Peyer's patch (tissue), 4 donors: Measurements from ENCODE around the gene SNAPIN. TPM values are rescaled to one million over a fixed set of nuclear protein-coding genes. Genes with fewer than 3 reads are reported as not detected.

Source experiments
- DNase-seq, 3 donors: peaks; one replicate each; pipeline ENCODE4 v3.0.0-alpha.2; 2017 to 2019
- H3K27ac ChIP-seq, 4 donors: fragments of 200-600 bp; sonication (generic); one replicate each; pipeline ENCODE4 v1.5.1; 2016 to 2019
- H3K27me3 ChIP-seq, 2 donors: fragments of 200-600 bp; sonication (generic); one replicate each; pipeline ENCODE4 v1.5.1; 2019
- H3K36me3 ChIP-seq, 3 donors: fragments of 200-600 bp; sonication (generic); one replicate each; pipeline ENCODE4 v1.5.1; 2016 to 2019
- H3K4me1 ChIP-seq, 4 donors: fragments of 200-600 bp; sonication (generic); one replicate each; pipeline ENCODE4 v1.5.1; 2016 to 2019
- H3K4me3 ChIP-seq, 4 donors: fragments of 200-600 bp; sonication (generic); 1 replicate in 3 of 4; 2 replicates in 1 of 4; pipeline ENCODE4 v1.5.1; 2016 to 2019; ENCODE audit warnings: mild to moderate bottlenecking in 1 of 4
- H3K9me3 ChIP-seq, 4 donors: fragments of 200-600 bp; sonication (generic); one replicate each; pipeline ENCODE4 v1.5.1; 2016 to 2019; ENCODE audit warnings: mild to moderate bottlenecking in 1 of 4
- POLR2A ChIP-seq, 2 donors: fragments of 450-650 bp; IDR thresholded peaks; one replicate each; pipeline ENCODE4 v1.5.1; 2017; ENCODE audit warnings: antibody characterized with exemption in 2 of 2, mild to moderate bottlenecking in 2 of 2, moderate library complexity in 2 of 2
- total RNA-seq, 4 donors: library from RNA; depleted of rRNA; stranded (reverse); fragments of >200 nt; gene quantifications; one replicate each; pipeline ENCODE4 v1.1.0, GENCODE V29; 2016
- TF ChIP-seq, protein P1 (sequence below), 6 experiments: fragments of 450-650 bp in 4 of 6; fragments of 200-600 bp in 2 of 6; sonication (generic) in 1 of 6; IDR thresholded peaks; one replicate each; pipeline ENCODE4 v1.5.1; 2017 to 2019; ENCODE audit warnings: antibody characterized with exemption in 6 of 6, mild to moderate bottlenecking in 3 of 6, moderate library complexity in 1 of 6

The SNAPIN gene
- total RNA-seq, 4 donors from 2014 or later: 15.4 to 29.7 (median 28.1) TPM

GRCh38 chr1:153646672-153647345 is 11.7 kb upstream of the SNAPIN start:
- Histone ChIP-seq H3K36me3 (peaks cover 3 to 54% (median 5%) of the 10 kb centered on the region in 3 donors), H3K27ac (no peak overlapping the region), H3K4me1 (peaks cover 0 to 8% (median 0%) of the 10 kb centered on the region in 4 donors), H3K4me3 (no peak overlapping the region), H3K9me3 (no peaks in the 10 kb centered on the region), H3K27me3 (no peaks in the 10 kb centered on the region)
- TF ChIP-seq POLR2A (IDR thresholded peaks at IDR 0.05): no peak
- TF ChIP-seq, protein P1, sequence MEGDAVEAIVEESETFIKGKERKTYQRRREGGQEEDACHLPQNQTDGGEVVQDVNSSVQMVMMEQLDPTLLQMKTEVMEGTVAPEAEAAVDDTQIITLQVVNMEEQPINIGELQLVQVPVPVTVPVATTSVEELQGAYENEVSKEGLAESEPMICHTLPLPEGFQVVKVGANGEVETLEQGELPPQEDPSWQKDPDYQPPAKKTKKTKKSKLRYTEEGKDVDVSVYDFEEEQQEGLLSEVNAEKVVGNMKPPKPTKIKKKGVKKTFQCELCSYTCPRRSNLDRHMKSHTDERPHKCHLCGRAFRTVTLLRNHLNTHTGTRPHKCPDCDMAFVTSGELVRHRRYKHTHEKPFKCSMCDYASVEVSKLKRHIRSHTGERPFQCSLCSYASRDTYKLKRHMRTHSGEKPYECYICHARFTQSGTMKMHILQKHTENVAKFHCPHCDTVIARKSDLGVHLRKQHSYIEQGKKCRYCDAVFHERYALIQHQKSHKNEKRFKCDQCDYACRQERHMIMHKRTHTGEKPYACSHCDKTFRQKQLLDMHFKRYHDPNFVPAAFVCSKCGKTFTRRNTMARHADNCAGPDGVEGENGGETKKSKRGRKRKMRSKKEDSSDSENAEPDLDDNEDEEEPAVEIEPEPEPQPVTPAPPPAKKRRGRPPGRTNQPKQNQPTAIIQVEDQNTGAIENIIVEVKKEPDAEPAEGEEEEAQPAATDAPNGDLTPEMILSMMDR (IDR thresholded peaks at IDR 0.05): no peak
- DNase-seq: peak in 1 of 3 donors; percentile 44

DNA sequence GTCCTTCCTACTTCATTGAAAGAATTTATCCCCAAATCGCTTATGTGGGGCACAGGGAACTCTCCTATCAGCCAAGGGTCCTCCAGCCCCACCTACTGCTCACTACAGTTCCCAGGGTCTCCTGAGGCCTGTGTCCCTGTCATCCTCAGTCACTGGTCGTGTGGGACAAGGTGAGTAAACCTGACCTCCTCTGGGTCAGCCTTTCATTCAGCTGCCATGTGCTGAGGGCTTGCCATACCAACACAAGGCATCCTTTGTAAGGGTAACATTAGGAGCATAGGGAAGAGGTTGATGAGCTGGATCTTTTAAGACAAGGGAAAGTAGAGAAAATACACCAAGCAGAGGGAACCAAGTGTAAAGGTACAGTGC is 11.2 kb upstream of the SNAPIN start:
- no peak overlapping the region for H3K4me3 ChIP-seq
- H3K36me3 ChIP-seq: peaks cover 3 to 49% (median 3%) of the 10 kb centered on the region in 3 donors
- no peaks in the 10 kb centered on the region for H3K9me3 ChIP-seq
- TF ChIP-seq, protein P1 (IDR thresholded peaks at IDR 0.05): no peak
- TF ChIP-seq POLR2A (IDR thresholded peaks at IDR 0.05): no peak
- no peaks in the 10 kb centered on the region for H3K27me3 ChIP-seq
- H3K27ac ChIP-seq: no peak overlapping the region
- peaks cover 0 to 8% (median 0%) of the 10 kb centered on the region in 4 donors for H3K4me1 ChIP-seq
- peak in 1 of 3 donors; percentile 39 for DNase-seq

DNA sequence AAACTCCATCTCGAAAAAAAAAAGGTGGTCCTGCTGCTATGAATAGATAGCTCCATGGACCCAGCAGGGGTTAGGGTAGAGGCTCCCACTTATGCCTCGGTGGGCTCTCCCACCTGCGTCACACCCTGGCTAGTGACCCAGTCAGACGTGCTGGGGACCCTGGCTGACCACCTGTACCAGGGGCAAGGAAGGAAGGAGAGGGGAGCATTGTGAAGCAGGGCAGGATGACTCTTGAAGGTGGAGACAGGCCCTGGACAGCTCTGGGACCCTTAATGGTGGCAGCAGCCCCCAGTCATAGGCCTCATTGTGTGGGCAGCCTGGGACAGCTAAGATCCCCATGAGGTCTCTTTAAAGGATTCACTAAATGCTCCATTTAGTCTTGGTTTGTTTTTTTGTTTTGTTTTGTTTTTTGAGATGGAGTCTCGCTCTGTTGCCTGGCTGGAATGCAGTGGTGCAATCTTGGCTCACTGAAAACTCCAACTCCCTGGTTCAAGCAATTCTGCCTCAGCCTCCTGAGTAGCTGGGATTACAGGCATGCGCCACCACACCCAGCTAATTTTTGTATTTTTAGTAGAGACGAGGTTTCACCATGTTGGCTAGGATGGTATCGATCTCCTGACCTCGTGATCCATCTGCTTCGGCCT is 10.4 kb upstream of the SNAPIN start:
- Histone ChIP-seq H3K4me1 (peaks cover 0 to 7% (median 0%) of the 10 kb centered on the region in 4 donors), H3K4me3 (no peak overlapping the region), H3K27ac (no peak overlapping the region), H3K9me3 (no peaks in the 10 kb centered on the region), H3K36me3 (peaks cover 3 to 41% (median 3%) of the 10 kb centered on the region in 3 donors), H3K27me3 (no peaks in the 10 kb centered on the region)
- DNase-seq: peak in 2 of 3 donors; percentile 29 to 43
- TF ChIP-seq, protein P1 (IDR thresholded peaks at IDR 0.05): no peak
- no peak for TF ChIP-seq POLR2A (IDR thresholded peaks at IDR 0.05)

- Histone ChIP-seq H3K4me3 (no peak overlapping the region), H3K4me1 (no peaks in the 10 kb centered on the region), H3K36me3 (peaks cover 0 to 29% (median 3%) of the 10 kb centered on the region in 3 donors), H3K27me3 (no peaks in the 10 kb centered on the region), H3K27ac (no peak overlapping the region), H3K9me3 (no peaks in the 10 kb centered on the region)
- DNase-seq: peak in 1 of 3 donors; percentile 29
- TF ChIP-seq, protein P1 (IDR thresholded peaks at IDR 0.05): no peak
- TF ChIP-seq POLR2A (IDR thresholded peaks at IDR 0.05): no peak
These were observed 9.2 kb upstream of the SNAPIN start for GRCh38 chr1:153649137-153649862.

DNA sequence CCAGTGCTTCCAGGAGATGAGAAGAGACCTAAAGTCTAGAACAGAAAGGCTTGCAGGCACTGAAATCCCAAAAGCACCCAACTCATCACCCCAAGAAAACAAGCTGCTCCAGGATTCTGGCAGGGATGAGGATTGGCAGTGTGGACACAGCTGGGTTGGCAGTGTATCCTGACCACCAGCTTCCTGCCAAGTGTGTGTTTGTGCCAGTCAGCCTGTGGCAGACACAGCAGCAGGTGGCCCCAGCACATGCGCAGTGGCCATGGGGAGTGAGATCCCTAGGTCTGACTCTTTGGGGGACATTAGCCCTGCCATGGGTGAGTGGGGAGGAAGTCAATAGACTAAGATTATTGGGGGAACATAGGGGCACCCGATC is 8.7 kb upstream of the SNAPIN start:
- no peaks in the 10 kb centered on the region for H3K27me3 ChIP-seq
- no peaks in the 10 kb centered on the region for H3K9me3 ChIP-seq
- TF ChIP-seq, protein P1 (IDR thresholded peaks at IDR 0.05): no peak
- no peak for TF ChIP-seq POLR2A (IDR thresholded peaks at IDR 0.05)
- no peak overlapping the region for H3K4me3 ChIP-seq
- H3K36me3 ChIP-seq: peaks cover 0 to 25% (median 3%) of the 10 kb centered on the region in 3 donors
- H3K4me1 ChIP-seq: no peaks in the 10 kb centered on the region
- DNase-seq: peak in 1 of 3 donors; percentile 34
- no peak overlapping the region for H3K27ac ChIP-seq
